Hepatocyte (in vitro differentiated cells): ENCODE measurements around the gene CEP85L. TPM values are rescaled to one million over a fixed set of nuclear protein-coding genes. Genes with fewer than 3 reads are reported as not detected.

Experiments used
- DNase-seq: peaks from one replicate; pipeline ENCODE4 v3.0.0-alpha.2; 2016; ENCODE audit warnings: low spot score
- H2AFZ ChIP-seq: fragments of 200-600 bp; sonication (generic); 2 replicates; pipeline ENCODE4 v1.6.0; 2016; ENCODE audit warnings: antibody characterized with exemption, mild to moderate bottlenecking
- H3K27ac ChIP-seq: fragments of 200-600 bp; sonication (generic); 2 replicates; pipeline ENCODE4 v1.5.1; 2016; ENCODE audit warnings: mild to moderate bottlenecking
- H3K27me3 ChIP-seq: fragments of 200-600 bp; sonication (generic); 2 replicates; pipeline ENCODE4 v1.6.1; 2016
- H3K36me3 ChIP-seq: fragments of 200-600 bp; sonication (generic); replicated peaks from 2 replicates; pipeline ENCODE4 v1.5.1; 2016; ENCODE audit warnings: low read depth; ENCODE audit not compliant: insufficient read depth
- H3K4me1 ChIP-seq: fragments of 200-600 bp; sonication (generic); 2 replicates; pipeline ENCODE4 v1.5.1; 2016; ENCODE audit warnings: mild to moderate bottlenecking, moderate library complexity; ENCODE audit not compliant: insufficient read depth
- H3K4me2 ChIP-seq: fragments of 200-600 bp; sonication (generic); 2 replicates; pipeline ENCODE4 v1.6.0; 2016
- H3K4me3 ChIP-seq: fragments of 200-600 bp; sonication (generic); 2 replicates; pipeline ENCODE4 v1.5.1; 2016; ENCODE audit warnings: mild to moderate bottlenecking
- H3K79me2 ChIP-seq: fragments of 200-600 bp; sonication (generic); 2 replicates; pipeline ENCODE4 v1.6.0; 2017; ENCODE audit warnings: mild to moderate bottlenecking
- H3K9me2 ChIP-seq: fragments of 200-600 bp; sonication (generic); replicated peaks from 2 replicates; pipeline ENCODE4 v1.6.0; 2017; ENCODE audit warnings: mild to moderate bottlenecking; ENCODE audit not compliant: insufficient read depth
- H3K9me3 ChIP-seq: fragments of 200-600 bp; sonication (generic); 2 replicates; pipeline ENCODE4 v1.5.1; 2016; ENCODE audit warnings: low read depth, mild to moderate bottlenecking
- H4K20me1 ChIP-seq: fragments of 200-600 bp; sonication (generic); 2 replicates; pipeline ENCODE4 v1.6.0; 2016; ENCODE audit warnings: mild to moderate bottlenecking; ENCODE audit not compliant: insufficient read depth, poor library complexity, severe bottlenecking
- CTCF ChIP-seq: fragments of 200-600 bp; sonication (generic); IDR thresholded peaks from 2 replicates; pipeline ENCODE4 v1.5.1; 2016; ENCODE audit warnings: antibody characterized with exemption, mild to moderate bottlenecking; ENCODE audit not compliant: poor library complexity
- EZH2 ChIP-seq: fragments of 200-600 bp; sonication (generic); IDR thresholded peaks from 2 replicates; pipeline ENCODE4 v1.6.1; 2016; ENCODE audit warnings: antibody characterized with exemption, mild to moderate bottlenecking, borderline replicate concordance
- EZH2phosphoT487 ChIP-seq: fragments of 200-600 bp; sonication (generic); IDR thresholded peaks from one replicate; pipeline ENCODE4 v1.6.1; 2018; ENCODE audit warnings: antibody characterized with exemption, mild to moderate bottlenecking, low read depth, moderate library complexity; ENCODE audit not compliant: unreplicated experiment, severe bottlenecking
- WGBS: methylation state at CpG from one replicate; pipeline ENCODE4 v1.1.6; 2016; ENCODE audit warnings: low lambda C conversion rate; ENCODE audit errors: missing lambda C conversion rate; 5-methylcytosine and 5-hydroxymethylcytosine counted together
- polyA plus RNA-seq: library from polyadenylated mRNA; unstranded; fragments of >200 nt; fragmentation: Nextera tagmentation; extraction: Ambion mirVana; gene quantifications from 2 replicates; pipeline ENCODE4 v1.2.1, GENCODE V29; 2016
- total RNA-seq: library from RNA; depleted of rRNA; stranded (reverse); fragments of >200 nt; gene quantifications from 2 replicates; pipeline ENCODE4 v1.2.3, GENCODE V29; 2014

Gene CEP85L
- total and polyA plus RNA-seq, 2 experiments from 2014 or later = 17.8 to 38.5 TPM

GRCh38 chr6:118693562-118693961 lies 42.2 kb upstream of the CEP85L start:
- Histone ChIP-seq H3K79me2 (no peaks in the 10 kb centered on the region), H3K9me2 (no peaks in the 10 kb centered on the region), H3K27ac (no peak overlapping the region), H3K27me3 (no peaks in the 10 kb centered on the region), H4K20me1 (no peaks in the 10 kb centered on the region), H3K4me1 (no peaks in the 10 kb centered on the region), H3K4me2 (no peak overlapping the region), H3K4me3 (no peak overlapping the region), H3K36me3 (no peaks in the 10 kb centered on the region), H3K9me3 (no peaks in the 10 kb centered on the region), H2AFZ (no peak overlapping the region)
- WGBS = 79% methylated on average over 1 of the region's 1 CpG
- no peak for DNase-seq
- TF ChIP-seq EZH2phosphoT487 = no peak
- TF ChIP-seq EZH2 = no peak
- TF ChIP-seq CTCF = no peak

- Histone ChIP-seq H3K27me3 (no peaks in the 10 kb centered on the region), H3K4me2 (no peak overlapping the region), H4K20me1 (no peaks in the 10 kb centered on the region), H3K9me3 (no peaks in the 10 kb centered on the region), H3K36me3 (no peaks in the 10 kb centered on the region), H3K27ac (no peak overlapping the region), H3K79me2 (no peaks in the 10 kb centered on the region), H3K4me1 (no peaks in the 10 kb centered on the region), H3K9me2 (no peaks in the 10 kb centered on the region), H3K4me3 (no peak overlapping the region), H2AFZ (no peak overlapping the region)
- TF ChIP-seq EZH2 = no peak
- WGBS = 80% methylated on average over 7 of the region's 7 CpGs
- no peak for DNase-seq
Observed at GRCh38 chr6:118685823-118686449, 34.5 kb upstream of the CEP85L start.

GRCh38 chr6:118683881-118684872 lies 32.8 kb upstream of the CEP85L start:
- Histone ChIP-seq H3K9me3 (no peaks in the 10 kb centered on the region), H3K4me2 (no peak overlapping the region), H3K36me3 (no peaks in the 10 kb centered on the region), H3K4me3 (no peak overlapping the region), H4K20me1 (no peaks in the 10 kb centered on the region), H3K27ac (no peak overlapping the region), H2AFZ (no peak overlapping the region), H3K4me1 (no peaks in the 10 kb centered on the region), H3K9me2 (no peaks in the 10 kb centered on the region), H3K27me3 (no peaks in the 10 kb centered on the region), H3K79me2 (no peaks in the 10 kb centered on the region)
- 93% methylated on average over 9 of the region's 9 CpGs for WGBS
- no peak for DNase-seq
- TF ChIP-seq CTCF (no peak), EZH2phosphoT487 (no peak), EZH2 (no peak)
